Caco-2 (cell line): ENCODE results near the gene CXCR6. TPM values are rescaled to one million over a fixed set of nuclear protein-coding genes. Genes with fewer than 3 reads are reported as not detected.

Experiments used
- BruUV-seq: library from RNA; stranded (reverse); fragments of 400-500 nt; replicated peaks from 2 replicates; lab custom pipeline; 2021; lab: Mats Ljungman, UMichigan
- CTCF ChIA-PET: fragments of 300-600 bp; sonication (Branson Sonifier 250); formaldehyde crosslinking; loops from one replicate; lab custom pipeline; 2022; ENCODE audit warnings: antibody characterized with exemption; lab: Charles Lee
- POLR2A ChIA-PET: fragments of 300-600 bp; sonication (Branson Sonifier 250); formaldehyde crosslinking; loops from one replicate; lab custom pipeline; 2022; ENCODE audit warnings: antibody characterized with exemption; lab: Charles Lee
- DNase-seq, 2 experiments: peaks; one replicate each; pipeline versions ENCODE4 v3.0.0 to v3.0.0-alpha.2; 2020 to 2022
- H3K27me3 ChIP-seq: replicated peaks from 2 replicates; pipeline ENCODE4 v1.6.0; 2011; ENCODE audit warnings: low read length; ENCODE audit not compliant: control insufficient read depth, insufficient read depth
- H3K36me3 ChIP-seq: 2 replicates; pipeline ENCODE4 v1.5.1; 2011; ENCODE audit warnings: low read length; ENCODE audit not compliant: control insufficient read depth, insufficient read depth
- H3K4me1 ChIP-seq: fragments of 250-450 bp; sonication (Bioruptor Pico); 2 replicates; pipeline ENCODE4 v1.5.1; 2020; ENCODE audit warnings: mild to moderate bottlenecking
- H3K4me3 ChIP-seq: 2 replicates; pipeline ENCODE4 v1.5.1; 2011; ENCODE audit warnings: low read depth, mild to moderate bottlenecking, control low read depth, low read length
- H3K9me3 ChIP-seq: fragments of 250-450 bp; sonication (Bioruptor Pico); 2 replicates; pipeline ENCODE4 v1.5.1; 2020; ENCODE audit warnings: mild to moderate bottlenecking, moderate library complexity
- H3K27ac Mint-ChIP-seq: one replicate; pipeline ENCODE4 v1.8.0; 2022; ENCODE audit warnings: mixed read lengths; ENCODE audit not compliant: unreplicated experiment
- H3K27me3 Mint-ChIP-seq: one replicate; pipeline ENCODE4 v1.8.0; 2022; ENCODE audit warnings: mixed read lengths; ENCODE audit not compliant: insufficient read depth, unreplicated experiment
- H3K36me3 Mint-ChIP-seq: one replicate; pipeline ENCODE4 v1.8.0; 2022; ENCODE audit warnings: mild to moderate bottlenecking, mixed read lengths; ENCODE audit not compliant: insufficient read depth, unreplicated experiment
- H3K4me1 Mint-ChIP-seq: one replicate; pipeline ENCODE4 v1.8.0; 2022; ENCODE audit warnings: low read depth, mixed read lengths; ENCODE audit not compliant: unreplicated experiment
- H3K4me3 Mint-ChIP-seq: one replicate; pipeline ENCODE4 v1.8.0; 2022; ENCODE audit warnings: mild to moderate bottlenecking, moderate library complexity, mixed read lengths; ENCODE audit not compliant: unreplicated experiment
- H3K9me3 Mint-ChIP-seq: one replicate; pipeline ENCODE4 v1.8.0; 2022; ENCODE audit warnings: mixed read lengths; ENCODE audit not compliant: unreplicated experiment
- CTCF ChIP-seq, 2 experiments: fragments of 200-600 bp in 1 of 2; IDR thresholded peaks; 1 replicate in 1 of 2; 2 replicates in 1 of 2; pipeline versions ENCODE4 v1.5.1 to v1.8.0; 2011 to 2022; ENCODE audit warnings: antibody characterized with exemption in 1 of 2, control low read depth in 1 of 2, inconsistent platforms in 1 of 2, low read depth in 1 of 2, low read length in 1 of 2, mild to moderate bottlenecking in 1 of 2, moderate library complexity in 1 of 2; ENCODE audit not compliant: insufficient read depth in 1 of 2, severe bottlenecking in 1 of 2, unreplicated experiment in 1 of 2
- intact Hi-C: fragments of 100-400 bp; cut with micrococcal nuclease; formaldehyde crosslinking; loops from one replicate; pipeline ENCODE4 v1.10.0; 2022; ENCODE audit not compliant: unreplicated experiment
- total RNA-seq: library from RNA; stranded (reverse); gene quantifications from 2 replicates; pipeline ENCODE4 v1.2.3, GENCODE V29; 2022

The CXCR6 gene
- total RNA-seq, 1 experiment from 2014 or later = not detected

GRCh38 chr3:45932112-45932511 lies 11.2 kb upstream of the CXCR6 start:
- Histone ChIP-seq H3K4me1 (no peaks in the 10 kb centered on the region), H3K4me3 (no peak overlapping the region), H3K27me3 (no peaks in the 10 kb centered on the region), H3K9me3 (no peaks in the 10 kb centered on the region), H3K36me3 (peaks cover 2% of the 10 kb centered on the region; the same call in 1 of the 2 replicates)
- TF ChIP-seq CTCF (IDR thresholded peaks at IDR 0.05; ENCODE audit: insufficient read depth in 1 of 2, low read depth in 1 of 2, low read length in 1 of 2, severe bottlenecking in 1 of 2, unreplicated experiment in 1 of 2) = no peak
- no peak overlapping the region for H3K27ac Mint-ChIP-seq
- DNase-seq = no peak
- H3K36me3 Mint-ChIP-seq = peaks cover 33% of the 10 kb centered on the region
- intact Hi-C loops = no loop called here
- H3K4me3 Mint-ChIP-seq = no peak overlapping the region
- H3K9me3 Mint-ChIP-seq = no peaks in the 10 kb centered on the region
- H3K27me3 Mint-ChIP-seq = no peaks in the 10 kb centered on the region
- no peaks in the 10 kb centered on the region for H3K4me1 Mint-ChIP-seq
- no TSS peak for BruUV-seq
- ChIA-PET POLR2A (no interaction called here), CTCF (no interaction called here)

- POLR2A ChIA-PET = no interaction called here
- Mint-ChIP-seq H3K4me1 (no peaks in the 10 kb centered on the region), H3K27ac (no peak overlapping the region), H3K27me3 (no peaks in the 10 kb centered on the region), H3K4me3 (no peak overlapping the region), H3K9me3 (no peaks in the 10 kb centered on the region), H3K36me3 (peaks cover 30% of the 10 kb centered on the region)
- CTCF ChIA-PET = no interaction called here
- BruUV-seq = no TSS peak
- no peaks in the 10 kb centered on the region for H3K4me1 ChIP-seq
- no peaks in the 10 kb centered on the region for H3K27me3 ChIP-seq
- no peak for TF ChIP-seq CTCF (IDR thresholded peaks at IDR 0.05; ENCODE audit: insufficient read depth in 1 of 2, low read depth in 1 of 2, low read length in 1 of 2, severe bottlenecking in 1 of 2, unreplicated experiment in 1 of 2)
- DNase-seq = no peak
- H3K4me3 ChIP-seq = no peak overlapping the region
- intact Hi-C loops = no loop called here
- H3K36me3 ChIP-seq = peaks cover 2% of the 10 kb centered on the region; the same call in 1 of the 2 replicates
- no peaks in the 10 kb centered on the region for H3K9me3 ChIP-seq
These were observed 9.7 kb upstream of the CXCR6 start for GRCh38 chr3:45933591-45933990.

- no peak overlapping the region for H3K4me3 ChIP-seq
- peaks cover 6% of the 10 kb centered on the region for H3K4me1 Mint-ChIP-seq
- peaks cover 11% of the 10 kb centered on the region for H3K9me3 Mint-ChIP-seq
- TF ChIP-seq CTCF (IDR thresholded peaks at IDR 0.05; ENCODE audit: insufficient read depth in 1 of 2, low read depth in 1 of 2, low read length in 1 of 2, severe bottlenecking in 1 of 2, unreplicated experiment in 1 of 2) = no peak
- no peaks in the 10 kb centered on the region for H3K4me1 ChIP-seq
- peaks cover 20% of the 10 kb centered on the region for H3K36me3 Mint-ChIP-seq
- BruUV-seq = no TSS peak
- intact Hi-C loops = no loop called here
- no peak overlapping the region for H3K4me3 Mint-ChIP-seq
- no peaks in the 10 kb centered on the region for H3K27me3 ChIP-seq
- CTCF ChIA-PET = no interaction called here
- POLR2A ChIA-PET = no interaction called here
- no peaks in the 10 kb centered on the region for H3K27me3 Mint-ChIP-seq
- H3K27ac Mint-ChIP-seq = no peak overlapping the region
- DNase-seq = no peak
- H3K9me3 ChIP-seq = no peaks in the 10 kb centered on the region
- peaks cover 2% of the 10 kb centered on the region; the same call in 1 of the 2 replicates for H3K36me3 ChIP-seq
These were observed 7.0 kb upstream of the CXCR6 start for GRCh38 chr3:45936261-45936660.
